A673 (cell line): ENCODE measurements around the gene HRH3. TPM values are rescaled to one million over a fixed set of nuclear protein-coding genes. Genes with fewer than 3 reads are reported as not detected.

Experiments
- BruUV-seq: library from RNA; stranded (reverse); fragments of 400-500 nt; replicated peaks from 2 replicates; lab custom pipeline; 2021; lab: Mats Ljungman, UMichigan
- CTCF ChIA-PET: fragments of 300-600 bp; sonication (Branson Sonifier 250); formaldehyde crosslinking; loops from one replicate; lab custom pipeline; 2022; ENCODE audit warnings: antibody characterized with exemption; lab: Charles Lee
- POLR2A ChIA-PET: fragments of 300-600 bp; sonication (Branson Sonifier 250); formaldehyde crosslinking; loops from one replicate; lab custom pipeline; 2022; ENCODE audit warnings: antibody characterized with exemption; ENCODE audit not compliant: low non-redundant PET; lab: Charles Lee
- DNase-seq: peaks from one replicate; pipeline ENCODE4 v3.0.0-alpha.2; 2015; ENCODE audit warnings: low spot score
- H3K27ac ChIP-seq: fragments of 200-600 bp; sonication (generic); 2 replicates; pipeline ENCODE4 v1.5.1; 2016; ENCODE audit warnings: mixed run types, low read depth, mild to moderate bottlenecking, mixed read lengths, antibody characterized with exemption, low read length; ENCODE audit not compliant: poor library complexity, severe bottlenecking
- H3K27me3 ChIP-seq: fragments of 200-600 bp; sonication (generic); replicated peaks from 2 replicates; pipeline ENCODE4 v1.6.1; 2017; ENCODE audit warnings: mixed run types, low read depth, mild to moderate bottlenecking, mixed read lengths, antibody characterized with exemption, low read length; ENCODE audit not compliant: insufficient read depth, poor library complexity
- H3K36me3 ChIP-seq: fragments of 200-600 bp; sonication (generic); 2 replicates; pipeline ENCODE4 v1.6.1; 2016; ENCODE audit warnings: mixed run types, mild to moderate bottlenecking, mixed read lengths, antibody characterized with exemption, low read length; ENCODE audit not compliant: insufficient read depth, poor library complexity, severe bottlenecking
- H3K4me1 ChIP-seq: fragments of 200-600 bp; sonication (generic); 2 replicates; pipeline ENCODE4 v1.6.1; 2017; ENCODE audit warnings: mixed run types, mild to moderate bottlenecking, mixed read lengths, antibody characterized with exemption, low read length; ENCODE audit not compliant: insufficient read depth, poor library complexity, severe bottlenecking
- H3K4me3 ChIP-seq: fragments of 200-600 bp; sonication (generic); 2 replicates; pipeline ENCODE4 v1.5.1; 2016; ENCODE audit warnings: low read depth, mixed run types, mild to moderate bottlenecking, mixed read lengths, low read length; ENCODE audit not compliant: poor library complexity, severe bottlenecking
- H3K9me3 ChIP-seq: fragments of 200-600 bp; sonication (generic); 2 replicates; pipeline ENCODE4 v1.6.1; 2016; ENCODE audit warnings: mixed run types, low read depth, mild to moderate bottlenecking, mixed read lengths, antibody characterized with exemption, low read length; ENCODE audit not compliant: poor library complexity, severe bottlenecking
- EZH2 ChIP-seq: fragments of 200-600 bp; sonication (generic); IDR thresholded peaks from 2 replicates; pipeline ENCODE4 v1.6.1; 2017; ENCODE audit warnings: borderline replicate concordance, low read depth, mild to moderate bottlenecking, mixed read lengths, antibody characterized with exemption, low read length; ENCODE audit not compliant: poor library complexity, severe bottlenecking
- intact Hi-C: fragments of 100-400 bp; cut with micrococcal nuclease; formaldehyde crosslinking; loops from one replicate; pipeline ENCODE4 v1.10.0; 2022; ENCODE audit not compliant: unreplicated experiment
- total RNA-seq: library from RNA; stranded (reverse); gene quantifications from 2 replicates; pipeline ENCODE4 v1.2.3, GENCODE V29; 2021
- TF ChIP-seq, protein P1 (sequence below): fragments of 300-800, 200-600 bp; sonication (generic); conservative IDR thresholded peaks from 2 replicates; pipeline ENCODE4 v1.5.1; 2017; ENCODE audit warnings: low read depth, mild to moderate bottlenecking, antibody characterized with exemption, low read length, moderate library complexity, mixed read lengths

HRH3 gene
- total RNA-seq, 1 experiment from 2014 or later: not detected

DNA sequence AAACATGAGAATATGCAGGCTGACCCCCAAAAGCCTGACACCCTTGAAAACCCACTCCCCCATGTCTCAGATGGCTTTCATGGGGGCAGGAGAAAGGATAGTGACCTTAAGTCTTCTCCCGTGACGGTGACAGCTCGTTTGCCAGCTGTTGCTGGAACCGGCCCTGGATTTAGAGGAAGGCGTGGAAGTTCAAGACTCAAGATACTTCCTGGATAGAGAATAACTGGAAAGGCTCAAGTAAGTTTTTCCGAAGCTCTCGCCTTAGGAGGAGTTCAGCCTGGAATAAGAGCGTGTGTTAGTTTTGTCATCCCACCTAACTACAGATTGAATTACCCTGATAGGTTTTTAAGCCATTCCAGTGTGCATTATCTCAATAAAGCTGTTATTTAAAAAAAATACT, 48.8 kb downstream of the HRH3 start:
- BruUV-seq: no TSS peak
- Histone ChIP-seq H3K4me1 (peaks cover 2% of the 10 kb centered on the region), H3K4me3 (no peak overlapping the region), H3K9me3 (no peaks in the 10 kb centered on the region), H3K36me3 (peaks cover 30% of the 10 kb centered on the region), H3K27ac (no peak overlapping the region), H3K27me3 (no peaks in the 10 kb centered on the region)
- ChIA-PET CTCF (interaction anchor here (0.6 kb wide), 1 partner anchor 72 kb away, joined by 4 read pairs; no protein-coding TSS in a partner anchor), POLR2A (no interaction called here)
- intact Hi-C loops: no loop called here
- DNase-seq: no peak
- TF ChIP-seq EZH2: no peak
- TF ChIP-seq, protein P1, sequence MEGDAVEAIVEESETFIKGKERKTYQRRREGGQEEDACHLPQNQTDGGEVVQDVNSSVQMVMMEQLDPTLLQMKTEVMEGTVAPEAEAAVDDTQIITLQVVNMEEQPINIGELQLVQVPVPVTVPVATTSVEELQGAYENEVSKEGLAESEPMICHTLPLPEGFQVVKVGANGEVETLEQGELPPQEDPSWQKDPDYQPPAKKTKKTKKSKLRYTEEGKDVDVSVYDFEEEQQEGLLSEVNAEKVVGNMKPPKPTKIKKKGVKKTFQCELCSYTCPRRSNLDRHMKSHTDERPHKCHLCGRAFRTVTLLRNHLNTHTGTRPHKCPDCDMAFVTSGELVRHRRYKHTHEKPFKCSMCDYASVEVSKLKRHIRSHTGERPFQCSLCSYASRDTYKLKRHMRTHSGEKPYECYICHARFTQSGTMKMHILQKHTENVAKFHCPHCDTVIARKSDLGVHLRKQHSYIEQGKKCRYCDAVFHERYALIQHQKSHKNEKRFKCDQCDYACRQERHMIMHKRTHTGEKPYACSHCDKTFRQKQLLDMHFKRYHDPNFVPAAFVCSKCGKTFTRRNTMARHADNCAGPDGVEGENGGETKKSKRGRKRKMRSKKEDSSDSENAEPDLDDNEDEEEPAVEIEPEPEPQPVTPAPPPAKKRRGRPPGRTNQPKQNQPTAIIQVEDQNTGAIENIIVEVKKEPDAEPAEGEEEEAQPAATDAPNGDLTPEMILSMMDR: no peak

DNA sequence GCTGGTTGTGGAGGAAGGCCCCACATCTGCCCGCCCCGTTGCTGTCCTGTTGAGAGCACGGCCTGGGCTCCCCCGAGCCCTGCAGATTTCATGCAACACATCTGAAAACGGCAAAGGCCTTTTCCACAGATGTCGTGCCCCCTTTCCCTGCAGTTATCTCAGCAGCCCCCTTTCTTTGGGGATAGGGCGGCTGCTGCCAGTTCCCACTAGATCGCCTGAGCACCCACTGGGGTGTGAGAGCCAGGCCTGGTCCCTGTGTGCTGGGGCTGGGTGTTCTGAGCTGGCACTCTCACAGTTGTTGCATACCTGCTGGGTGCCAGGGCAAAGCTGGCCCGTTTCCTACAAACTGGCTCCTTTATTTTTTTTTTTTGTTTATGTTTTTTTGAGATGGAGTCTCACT, 49.5 kb downstream of the HRH3 start:
- no TSS peak for BruUV-seq
- TF ChIP-seq, protein P1: no peak
- no peak for TF ChIP-seq EZH2
- H3K4me1 ChIP-seq: peaks cover 9% of the 10 kb centered on the region
- no peak overlapping the region for H3K27ac ChIP-seq
- ChIA-PET POLR2A (no interaction called here), CTCF (no interaction called here)
- H3K27me3 ChIP-seq: no peaks in the 10 kb centered on the region
- H3K4me3 ChIP-seq: no peak overlapping the region
- peaks cover 31% of the 10 kb centered on the region for H3K36me3 ChIP-seq
- no peaks in the 10 kb centered on the region for H3K9me3 ChIP-seq
- DNase-seq: no peak
- intact Hi-C loops: no loop called here

DNA sequence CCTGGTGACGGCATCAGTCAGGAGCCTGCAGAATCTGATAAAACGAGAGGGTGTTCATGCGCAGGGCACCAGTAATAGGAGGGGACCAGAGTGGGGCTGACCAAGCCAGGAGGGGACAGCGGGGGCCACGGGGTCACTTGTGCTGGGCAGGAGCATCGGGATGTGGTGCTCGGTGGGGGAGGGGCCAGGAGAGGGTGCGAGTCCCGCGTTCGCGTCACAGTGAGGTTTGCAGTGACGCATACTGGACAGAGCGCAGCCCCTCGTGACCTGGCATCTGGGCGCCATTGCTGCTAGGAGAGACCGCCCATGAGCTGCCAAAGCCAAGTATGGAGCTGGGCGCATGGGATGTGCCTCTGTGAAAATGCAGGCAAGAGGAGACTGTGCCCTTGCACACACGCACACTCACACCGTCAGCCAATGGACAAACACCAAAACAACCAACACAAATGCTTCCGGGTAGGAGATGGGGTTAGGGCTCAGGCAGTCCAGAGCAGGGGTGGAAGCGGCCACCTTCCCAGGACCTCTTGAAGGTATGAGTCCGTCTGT, 51.1 kb downstream of the HRH3 start:
- Histone ChIP-seq H3K4me3 (no peak overlapping the region), H3K36me3 (peaks cover 36% of the 10 kb centered on the region), H3K9me3 (no peaks in the 10 kb centered on the region), H3K4me1 (peaks cover 10% of the 10 kb centered on the region), H3K27me3 (no peaks in the 10 kb centered on the region), H3K27ac (no peak overlapping the region)
- TF ChIP-seq, protein P1: no peak
- TF ChIP-seq EZH2: no peak
- no TSS peak for BruUV-seq
- ChIA-PET CTCF (no interaction called here), POLR2A (no interaction called here)
- intact Hi-C loops: no loop called here
- DNase-seq: no peak
